ENCODE measurements around the gene SMARCA2. TPM values are rescaled to one million over a fixed set of nuclear protein-coding genes. Genes with fewer than 3 reads are reported as not detected.

Gene SMARCA2
- total and polyA plus RNA-seq, 9 of the 15 experiments (the other 6 are each of a cell fraction or from before 2014, with no cell fraction given): 8.0 to 34.8 (median 25.5) TPM

- no peak for ATAC-seq
- intact Hi-C loops (cut with micrococcal nuclease): no loop called here
Measured at GRCh38 chr9:2008372-2008771, 6.8 kb upstream of the SMARCA2 start.

More at GRCh38 chr9:2008372-2008771, 6.8 kb upstream of the SMARCA2 start:
- Histone ChIP-seq H3K27ac (ENCODE audit: extremely low read depth, low read depth, low read length) (no peak overlapping the region), H3K79me2 (ENCODE audit: control insufficient read depth, insufficient read depth, low read length) (no peaks in the 10 kb centered on the region), H3K4me3 (no peak overlapping the region), H3K9me1 (ENCODE audit: control insufficient read depth, insufficient read depth, low read length) (no peaks in the 10 kb centered on the region), H3K4me2 (ENCODE audit: insufficient read depth, low read length) (no peak overlapping the region), H4K20me1 (replicated peaks; ENCODE audit: control insufficient read depth, insufficient read depth, low read length) (no peaks in the 10 kb centered on the region), H3K9ac (ENCODE audit: insufficient read depth in 1 of 2, low read depth in 2 of 2, low read length in 2 of 2) (no peak overlapping the region), H3K36me3 (ENCODE audit: control insufficient read depth, insufficient read depth, low read length) (no peaks in the 10 kb centered on the region), H3K27me3 (ENCODE audit: control insufficient read depth in 2 of 2, insufficient read depth in 2 of 2, low read length in 2 of 2) (no peaks in the 10 kb centered on the region), H3K4me1 (replicated peaks in 1 of 2; ENCODE audit: control insufficient read depth in 2 of 2, insufficient read depth in 2 of 2, low read length in 2 of 2) (peaks cover 0 to 4% of the 10 kb centered on the region in 2 experiments; a peak in 2 of 5 replicates), H3K9me3 (replicated peaks; ENCODE audit: control insufficient read depth, insufficient read depth, low read depth, low read length) (no peaks in the 10 kb centered on the region), H2AFZ (ENCODE audit: low read depth, low read length) (no peak overlapping the region)
- ChIA-PET POLR2A (no interaction called here), CTCF (ENCODE audit: low intra/inter-chr PET ratio) (no interaction called here)
- FAIRE-seq: no peak
- BruUV-seq (replicated peaks): no TSS peak
- peak; percentile 38 for TF ChIP-seq ZNF316 (IDR thresholded peaks at IDR 0.05)
- no peak for TF ChIP-seq NBN (IDR thresholded peaks at IDR 0.05; ENCODE audit: low read depth)
- TF ChIP-seq ZBTB8A (IDR thresholded peaks at IDR 0.05; ENCODE audit: partially characterized antibody): no peak
- no peak for TF ChIP-seq CUX1 (CRISPR knock-in tag; IDR thresholded peaks at IDR 0.05)
- no peak for DNase-seq (ENCODE audit: extremely low read depth in 1 of 4, low spot score in 3 of 4)
- 12% methylated on average over 2 of the region's 2 CpGs for WGBS (ENCODE audit: insufficient coverage, low coverage, missing lambda C conversion rate)
- in situ Hi-C loops (cut with MboI): no loop called here

Measured in K562 (cell line).